Stimulated activated CD8-positive, alpha-beta memory T cell treated with anti-CD3 and anti-CD28 coated beads, Interleukin-12 subunit alpha, Interleukin-12 subunit beta, amount 100 ng/mL, for 1 hour (primary cell): ENCODE measurements around the gene RCL1.
"Not testable (repeated sequence)": the region's sequence is repeated elsewhere in the genome, so short reads cannot be mapped to it uniquely, and the experiment has no call there.

Experiments
- DNase-seq: peaks from one replicate; pipeline ENCODE4 v3.0.0-alpha.2; 2020; ENCODE audit warnings: low read depth

The RCL1 gene

GRCh38 chr9:4883326-4883873 lies 90.7 kb downstream of the RCL1 start:
- DNase-seq = no peak

GRCh38 chr9:4886698-4887097 lies 94.0 kb downstream of the RCL1 start:
- DNase-seq = no peak

DNA sequence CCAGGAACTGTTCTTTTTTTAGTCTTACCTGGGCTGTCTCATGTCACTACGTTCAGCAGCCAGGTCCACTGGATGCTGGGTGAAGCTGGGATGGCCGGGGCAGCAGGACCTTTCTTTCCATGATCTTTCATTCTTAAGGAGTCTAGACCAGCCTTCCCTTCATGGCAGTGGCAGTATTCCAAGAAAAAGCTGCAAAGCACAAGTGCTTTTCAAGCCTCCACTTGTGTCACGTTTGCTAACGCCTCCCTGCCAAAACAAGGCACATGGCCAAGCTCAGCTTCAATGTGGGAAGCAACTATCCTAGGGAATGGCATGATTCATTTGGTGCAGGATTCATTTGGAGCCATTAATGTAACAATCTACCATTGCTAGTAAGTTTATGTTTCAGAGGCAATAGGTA lies 94.8 kb downstream of the RCL1 start:
- no peak for DNase-seq

GRCh38 chr9:4890242-4890641 lies 97.5 kb downstream of the RCL1 start:
- DNase-seq = no peak

DNA sequence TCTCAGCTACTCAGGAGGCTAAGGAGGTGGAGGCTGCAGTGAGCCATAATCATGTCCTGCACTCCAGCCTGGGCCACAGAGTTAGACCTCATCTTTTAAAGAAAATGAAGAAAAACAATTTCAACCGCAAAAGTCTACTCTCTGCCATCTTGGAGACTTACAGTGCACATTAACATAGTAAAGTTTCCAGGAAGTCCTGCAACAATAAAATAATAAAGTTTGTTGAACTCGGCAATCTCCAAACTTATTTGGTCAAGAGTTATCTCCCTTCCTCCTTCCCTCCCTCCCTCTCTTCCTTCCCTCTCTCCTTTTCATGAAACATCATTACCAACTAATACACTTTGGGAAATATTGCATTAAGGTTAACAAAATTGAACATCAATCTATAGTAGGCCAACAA lies 98.2 kb downstream of the RCL1 start:
- no peak for DNase-seq

- DNase-seq = no peak
These were observed 98.9 kb downstream of the RCL1 start for GRCh38 chr9:4891674-4892073.

DNA sequence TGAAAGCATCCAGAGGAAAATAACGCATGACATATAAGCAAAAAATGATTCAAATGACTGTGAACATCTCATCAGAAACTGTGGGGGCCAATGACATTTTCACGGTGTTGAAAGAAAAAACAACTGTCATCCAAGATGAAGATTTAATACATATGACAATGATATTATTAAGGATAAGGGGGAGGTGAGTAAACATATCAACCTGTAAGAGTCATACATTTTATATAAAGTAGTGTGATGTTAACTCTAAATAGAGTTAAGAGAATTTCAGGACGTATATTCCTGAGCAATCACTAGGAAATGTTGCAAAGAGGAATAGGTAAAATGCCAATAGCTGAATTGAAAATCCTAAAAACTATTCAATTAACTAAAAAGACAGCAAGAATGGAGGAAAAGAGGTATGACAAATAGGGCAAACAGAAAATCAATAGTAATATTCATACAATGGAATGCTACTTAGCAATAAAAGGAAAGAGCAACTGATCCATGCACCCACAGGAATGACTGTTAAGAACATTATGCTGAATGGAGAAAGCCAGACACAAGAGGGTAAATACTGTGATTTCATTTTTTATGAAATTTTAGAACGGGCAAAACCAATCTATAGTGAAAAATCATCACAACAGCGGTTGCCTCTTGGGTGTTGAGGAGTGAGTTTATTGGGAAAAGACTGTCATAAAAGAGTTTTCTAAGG lies 99.9 kb downstream of the RCL1 start:
- DNase-seq = no peak

DNA sequence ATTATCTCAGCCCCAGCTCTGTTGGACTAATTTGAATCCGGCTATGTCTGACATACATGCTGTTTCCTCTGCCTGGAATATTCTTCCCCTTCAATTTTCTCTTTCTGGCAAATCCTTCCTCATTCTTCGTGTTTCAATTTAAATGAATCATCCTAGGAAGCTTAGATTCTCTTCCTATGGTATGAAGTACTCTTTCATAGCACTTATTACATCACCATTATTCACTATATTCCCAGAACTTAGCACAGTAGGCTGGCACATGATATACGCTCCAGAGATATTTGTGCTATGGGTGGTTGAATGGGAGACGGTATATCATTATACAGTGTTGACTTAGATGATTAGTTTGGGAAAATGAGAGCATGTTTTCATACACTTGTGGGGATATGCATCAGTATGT lies 101.3 kb downstream of the RCL1 start:
- DNase-seq = no peak

DNA sequence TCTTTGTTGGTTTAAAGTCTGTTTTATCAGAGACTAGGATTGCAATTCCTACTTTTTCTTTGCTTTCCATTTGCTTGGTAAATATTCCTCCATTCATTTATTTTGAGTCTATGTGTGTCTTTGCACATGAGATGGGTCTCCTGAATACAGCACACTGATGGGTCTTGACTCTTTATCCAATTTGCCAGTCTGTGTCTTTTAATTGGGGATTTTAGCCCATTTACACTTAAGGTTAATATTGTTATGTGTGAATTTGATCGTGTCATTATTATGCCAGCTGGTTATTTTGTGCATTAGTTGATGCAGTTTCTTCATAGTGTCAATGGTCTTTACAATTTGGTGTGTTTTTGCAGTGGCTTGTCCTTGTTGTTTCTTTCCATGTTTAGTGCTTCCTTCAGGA lies 107.1 kb downstream of the RCL1 start:
- not testable (repeated sequence) for DNase-seq

DNA sequence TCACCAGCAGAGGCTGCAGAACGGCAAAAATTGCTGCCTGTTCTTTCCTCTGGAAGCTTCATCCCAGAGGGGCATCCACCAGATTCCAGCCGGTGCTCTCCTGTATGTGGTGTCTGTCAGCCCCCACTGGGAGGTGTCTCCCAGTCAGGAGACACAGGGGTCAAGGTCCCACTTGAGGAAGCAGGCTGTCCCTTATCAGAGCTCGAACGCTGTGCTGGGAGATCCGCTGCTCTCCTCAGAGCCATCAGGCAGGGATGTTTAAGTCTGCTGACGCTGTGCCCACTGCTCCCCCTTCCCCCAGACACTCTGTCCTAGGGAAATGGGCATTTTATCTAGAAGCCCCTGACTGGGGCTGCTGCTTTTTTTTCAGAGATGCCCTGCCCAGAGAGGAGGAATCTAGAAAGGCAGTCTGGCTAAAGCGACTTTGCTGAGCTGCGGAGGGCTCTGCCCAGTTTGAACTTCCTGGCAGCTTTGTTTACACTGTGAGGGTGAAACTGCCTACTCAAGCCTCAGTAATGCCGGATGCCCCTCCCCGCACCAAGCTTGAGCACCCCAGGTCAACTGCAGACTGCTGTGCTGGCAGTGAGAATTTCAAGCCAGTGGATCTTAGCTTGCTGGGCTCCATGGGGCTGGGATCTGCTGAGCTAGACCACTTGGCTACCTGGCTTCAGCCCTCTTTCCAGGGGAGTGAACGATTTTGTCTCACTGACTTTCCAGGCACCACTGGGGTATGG lies 108.8 kb downstream of the RCL1 start:
- DNase-seq = not testable (repeated sequence)

DNA sequence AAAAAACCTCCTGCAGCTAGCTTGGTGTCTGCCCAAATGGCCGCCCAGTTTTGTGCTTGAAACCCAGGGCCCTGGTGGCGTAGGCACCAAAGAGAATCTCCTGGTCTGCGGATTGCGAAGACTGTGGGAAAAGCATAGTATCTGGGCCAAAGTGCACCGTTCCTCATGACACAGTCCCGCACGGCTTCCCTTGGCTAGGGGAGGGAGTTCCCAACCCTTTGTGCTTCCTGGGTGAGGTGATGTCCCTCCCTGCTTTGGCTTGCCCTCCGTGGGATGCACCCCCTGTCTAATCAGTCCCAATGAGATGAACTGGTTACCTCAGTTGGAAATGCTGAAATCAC lies 109.4 kb downstream of the RCL1 start:
- no peak for DNase-seq

GRCh38 chr9:4904322-4905134 lies 111.8 kb downstream of the RCL1 start:
- DNase-seq = no peak

GRCh38 chr9:4905135-4905490 lies 112.4 kb downstream of the RCL1 start:
- DNase-seq = no peak
